CD14-positive monocyte (primary cell): ENCODE data around the gene SPG21. TPM values are rescaled to one million over a fixed set of nuclear protein-coding genes. Genes with fewer than 3 reads are reported as not detected.

ENCODE experiments used
- DNase-seq, 3 donors: peaks; one replicate each; pipeline ENCODE4 v3.0.0-alpha.2; 2011 to 2022
- H2AFZ ChIP-seq: 2 replicates; pipeline ENCODE4 v1.6.0; 2012; ENCODE audit warnings: mild to moderate bottlenecking, low read depth, low read length, inconsistent platforms; ENCODE audit not compliant: insufficient read depth, poor library complexity, severe bottlenecking
- H3K27ac ChIP-seq, 2 donors: 1 replicate in 1 of 2; 2 replicates in 1 of 2; pipeline ENCODE4 v1.5.1; 2012 to 2013; ENCODE audit warnings: low read length in 2 of 2, control low read depth in 1 of 2, inconsistent platforms in 1 of 2, low read depth in 1 of 2, mild to moderate bottlenecking in 1 of 2
- H3K27me3 ChIP-seq, 2 donors: one replicate each; pipeline versions ENCODE4 v1.6.0 to v1.6.1; 2011 to 2013; ENCODE audit warnings: low read length in 2 of 2; ENCODE audit not compliant: control insufficient read depth in 2 of 2, insufficient read depth in 2 of 2
- H3K36me3 ChIP-seq, 2 donors: replicated peaks in 1 of 2; 1 replicate in 1 of 2; 2 replicates in 1 of 2; pipeline versions ENCODE4 v1.5.1 to v1.6.1; 2012 to 2013; ENCODE audit warnings: low read length in 2 of 2, control low read depth in 1 of 2, inconsistent platforms in 1 of 2, mild to moderate bottlenecking in 1 of 2; ENCODE audit not compliant: insufficient read depth in 2 of 2, control insufficient read depth in 1 of 2
- H3K4me1 ChIP-seq, 2 donors: 1 replicate in 1 of 2; 2 replicates in 1 of 2; pipeline versions ENCODE4 v1.5.1 to v1.6.1; 2012 to 2013; ENCODE audit warnings: low read length in 2 of 2, control low read depth in 1 of 2, inconsistent platforms in 1 of 2, mild to moderate bottlenecking in 1 of 2, moderate library complexity in 1 of 2; ENCODE audit not compliant: insufficient read depth in 2 of 2, control insufficient read depth in 1 of 2
- H3K4me2 ChIP-seq: replicated peaks from 2 replicates; pipeline ENCODE3; 2012; ENCODE audit warnings: low read length, moderate library complexity, mild to moderate bottlenecking; ENCODE audit not compliant: poor library complexity, severe bottlenecking; ENCODE audit errors: extremely low read depth
- H3K4me3 ChIP-seq, 3 experiments: fragments of 200-600 bp in 1 of 3; sonication (generic) in 1 of 3; replicated peaks in 1 of 3; 1 replicate in 2 of 3; 2 replicates in 1 of 3; pipeline ENCODE4 v1.5.1; 2011 to 2013; ENCODE audit warnings: low read length in 3 of 3, mild to moderate bottlenecking in 3 of 3, control low read depth in 2 of 3, low read depth in 2 of 3, inconsistent platforms in 1 of 3, moderate library complexity in 1 of 3
- H3K79me2 ChIP-seq: 2 replicates; pipeline ENCODE4 v1.6.0; 2012; ENCODE audit warnings: mild to moderate bottlenecking, control low read depth, inconsistent platforms, low read length, moderate library complexity; ENCODE audit not compliant: insufficient read depth
- H3K9ac ChIP-seq: 2 replicates; pipeline ENCODE4 v1.6.0; 2017; ENCODE audit warnings: low read length, mild to moderate bottlenecking; ENCODE audit not compliant: insufficient read depth, poor library complexity, severe bottlenecking
- H3K9me3 ChIP-seq, 2 donors: replicated peaks in 1 of 2; 1 replicate in 1 of 2; 2 replicates in 1 of 2; pipeline versions ENCODE4 v1.5.1 to v1.6.1; 2012 to 2013; ENCODE audit warnings: low read length in 2 of 2, control low read depth in 1 of 2; ENCODE audit not compliant: control insufficient read depth in 1 of 2, insufficient read depth in 1 of 2
- H4K20me1 ChIP-seq: 2 replicates; pipeline ENCODE4 v1.6.0; 2012; ENCODE audit warnings: mild to moderate bottlenecking, low read length, control low read depth, moderate library complexity; ENCODE audit not compliant: insufficient read depth
- H3K27ac Mint-ChIP-seq, 7 donors: one replicate each; pipeline ENCODE4 v1.8.0; 2020; ENCODE audit warnings: mild to moderate bottlenecking in 7 of 7, mixed read lengths in 7 of 7, moderate library complexity in 6 of 7, inconsistent platforms in 2 of 7
- H3K27me3 Mint-ChIP-seq, 3 donors: one replicate each; pipeline ENCODE4 v1.8.0; 2021 to 2022; ENCODE audit warnings: low read depth in 3 of 3, mild to moderate bottlenecking in 3 of 3, mixed read lengths in 3 of 3, moderate library complexity in 3 of 3, inconsistent platforms in 1 of 3
- H3K36me3 Mint-ChIP-seq, 2 donors: one replicate each; pipeline ENCODE4 v1.8.0; 2020; ENCODE audit warnings: mixed read lengths in 2 of 2, inconsistent platforms in 1 of 2, mild to moderate bottlenecking in 1 of 2
- H3K4me1 Mint-ChIP-seq: one replicate; pipeline ENCODE4 v1.8.0; 2020; ENCODE audit warnings: mild to moderate bottlenecking, mixed read lengths
- H3K4me3 Mint-ChIP-seq, 2 donors: one replicate each; pipeline ENCODE4 v1.8.0; 2020; ENCODE audit warnings: mild to moderate bottlenecking in 2 of 2, mixed read lengths in 2 of 2, moderate library complexity in 1 of 2
- H3K9me3 Mint-ChIP-seq, 7 donors: one replicate each; pipeline ENCODE4 v1.8.0; 2020 to 2022; ENCODE audit warnings: mixed read lengths in 7 of 7, mild to moderate bottlenecking in 6 of 7, moderate library complexity in 6 of 7, inconsistent platforms in 2 of 7
- WGBS: methylation state at CpG from one replicate; pipeline ENCODE4 v1.1.5; 2013; ENCODE audit warnings: missing lambda C conversion rate; ENCODE audit not compliant: insufficient coverage; 5-methylcytosine and 5-hydroxymethylcytosine counted together
- intact Hi-C, 2 donors: fragments of 100-400 bp; cut with micrococcal nuclease; formaldehyde crosslinking; loops; one replicate each; pipeline versions ENCODE4 v1.15.0 to v1.15.1; 2023
- polyA plus RNA-seq, 3 donors: library from polyadenylated mRNA; depleted of rRNA in 1 of 3; unstranded in 2 of 3; stranded (reverse) in 1 of 3; fragments of 300-500 nt in 2 of 3; fragments of >200 nt in 1 of 3; fragmentation: Illumina TruSeq in 2 of 3; gene quantifications; 1 replicate in 2 of 3; 2 replicates in 1 of 3; pipeline ENCODE4 v1.2.3, GENCODE V29; 2012 to 2021
- TF ChIP-seq, protein P1 (sequence below): fragments of 200-600 bp; IDR thresholded peaks from one replicate; pipeline ENCODE4 v1.8.0; 2022; ENCODE audit warnings: antibody characterized with exemption, mild to moderate bottlenecking

The SPG21 gene
- polyA plus RNA-seq, 3 donors, result 102 to 375 (median 358) TPM

DNA sequence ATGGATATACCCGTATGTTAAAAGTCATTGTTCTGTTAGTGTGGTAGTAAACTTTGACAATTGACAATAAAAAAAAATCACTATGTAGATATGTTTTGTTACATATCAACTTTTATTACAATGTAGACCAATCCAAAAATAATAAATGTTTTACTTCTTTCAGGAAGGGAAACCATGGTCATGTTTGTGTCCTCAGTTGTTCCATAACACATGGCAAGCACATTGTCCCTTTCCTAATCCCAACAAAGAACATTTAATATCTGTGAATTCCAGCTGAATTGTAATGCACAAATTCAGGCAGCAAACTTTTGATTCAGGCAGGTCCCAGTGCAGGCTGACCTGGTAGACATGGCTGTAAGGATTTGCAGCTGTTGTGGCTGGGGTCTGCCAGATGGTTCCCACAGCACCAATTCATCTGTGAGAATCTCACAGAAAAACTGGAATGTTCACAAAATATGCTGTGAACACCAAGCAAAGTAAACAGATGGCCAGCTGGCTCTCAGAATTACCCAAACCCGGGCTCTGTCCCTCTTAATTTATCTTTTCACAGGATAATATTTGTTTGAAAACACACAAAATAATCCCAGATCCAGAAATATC, 1.9 kb upstream of the SPG21 start:
- Histone ChIP-seq H3K36me3 (peaks cover 4 to 11% of the 10 kb centered on the region in 2 donors), H2AFZ (peak overlapping the region; percentile 25), H3K9me3 (no peaks in the 10 kb centered on the region), H3K79me2 (peaks cover 30% of the 10 kb centered on the region), H3K9ac (no peak overlapping the region), H3K4me3 (no peak overlapping the region), H4K20me1 (no peaks in the 10 kb centered on the region), H3K4me1 (peaks cover 27 to 33% of the 10 kb centered on the region in 2 donors), H3K27me3 (no peaks in the 10 kb centered on the region), H3K27ac (no peak overlapping the region), H3K4me2 (no peak overlapping the region)
- Mint-ChIP-seq H3K4me3 (no peak overlapping the region), H3K9me3 (peaks cover 0 to 2% (median 0%) of the 10 kb centered on the region in 7 donors), H3K27me3 (peaks cover 0 to 4% (median 3%) of the 10 kb centered on the region in 3 donors), H3K27ac (no peak overlapping the region), H3K36me3 (peaks cover 7 to 14% of the 10 kb centered on the region in 2 donors), H3K4me1 (peaks cover 33% of the 10 kb centered on the region)
- no CpG with 5 or more reads among the region's 2 CpGs for WGBS
- TF ChIP-seq, protein P1, sequence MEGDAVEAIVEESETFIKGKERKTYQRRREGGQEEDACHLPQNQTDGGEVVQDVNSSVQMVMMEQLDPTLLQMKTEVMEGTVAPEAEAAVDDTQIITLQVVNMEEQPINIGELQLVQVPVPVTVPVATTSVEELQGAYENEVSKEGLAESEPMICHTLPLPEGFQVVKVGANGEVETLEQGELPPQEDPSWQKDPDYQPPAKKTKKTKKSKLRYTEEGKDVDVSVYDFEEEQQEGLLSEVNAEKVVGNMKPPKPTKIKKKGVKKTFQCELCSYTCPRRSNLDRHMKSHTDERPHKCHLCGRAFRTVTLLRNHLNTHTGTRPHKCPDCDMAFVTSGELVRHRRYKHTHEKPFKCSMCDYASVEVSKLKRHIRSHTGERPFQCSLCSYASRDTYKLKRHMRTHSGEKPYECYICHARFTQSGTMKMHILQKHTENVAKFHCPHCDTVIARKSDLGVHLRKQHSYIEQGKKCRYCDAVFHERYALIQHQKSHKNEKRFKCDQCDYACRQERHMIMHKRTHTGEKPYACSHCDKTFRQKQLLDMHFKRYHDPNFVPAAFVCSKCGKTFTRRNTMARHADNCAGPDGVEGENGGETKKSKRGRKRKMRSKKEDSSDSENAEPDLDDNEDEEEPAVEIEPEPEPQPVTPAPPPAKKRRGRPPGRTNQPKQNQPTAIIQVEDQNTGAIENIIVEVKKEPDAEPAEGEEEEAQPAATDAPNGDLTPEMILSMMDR, result no peak
- intact Hi-C loops, result no loop called here
- DNase-seq, result no peak

DNA sequence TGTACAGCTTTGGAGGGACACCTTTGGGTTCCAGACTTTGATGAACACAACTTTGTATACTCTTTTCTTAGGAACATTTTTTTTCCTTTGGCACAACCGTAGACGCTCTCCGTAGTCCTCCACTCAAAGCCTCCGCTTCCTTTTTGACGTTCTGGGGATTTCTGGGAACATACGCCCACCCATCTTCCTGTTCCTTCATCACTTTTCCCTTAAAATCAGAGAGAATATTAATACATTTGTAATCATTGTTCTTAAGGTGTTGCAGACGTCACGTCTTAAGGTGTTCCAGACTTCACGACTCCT, 405 bp upstream of the SPG21 start:
- intact Hi-C loops, result no loop called here
- Mint-ChIP-seq H3K4me1 (peaks cover 44% of the 10 kb centered on the region), H3K27me3 (peaks cover 0 to 4% (median 0%) of the 10 kb centered on the region in 3 donors), H3K9me3 (peaks cover 0 to 2% (median 0%) of the 10 kb centered on the region in 7 donors), H3K4me3 (peak overlapping the region; percentile 99), H3K27ac (peak overlapping the region; percentile 88 to 97 (median 93)), H3K36me3 (peaks cover 7 to 14% of the 10 kb centered on the region in 2 donors)
- H3K36me3 ChIP-seq, result peaks cover 4 to 11% of the 10 kb centered on the region in 2 donors
- TF ChIP-seq, protein P1, result no peak
- H3K27ac ChIP-seq, result peak overlapping the region; percentile 71 to 96
- H3K79me2 ChIP-seq, result peaks cover 42% of the 10 kb centered on the region
- H3K4me1 ChIP-seq, result peaks cover 43 to 48% of the 10 kb centered on the region in 2 donors
- peak overlapping the region; percentile 95 for H3K9ac ChIP-seq
- no peaks in the 10 kb centered on the region for H3K27me3 ChIP-seq
- H3K4me3 ChIP-seq, result peak overlapping the region; percentile 53 to 98 (median 92)
- H4K20me1 ChIP-seq, result no peaks in the 10 kb centered on the region
- H3K4me2 ChIP-seq, result peak overlapping the region; percentile 92
- no peak for DNase-seq
- H3K9me3 ChIP-seq, result no peaks in the 10 kb centered on the region
- H2AFZ ChIP-seq, result peak overlapping the region; percentile 82
- no CpG with 5 or more reads among the region's 9 CpGs for WGBS
